ENCODE measurements around the gene SLC6A6. TPM values are rescaled to one million over a fixed set of nuclear protein-coding genes. Genes with fewer than 3 reads are reported as not detected.

Gene SLC6A6
- total RNA-seq, 1 donor from 2014 or later, result 3.8 TPM

DNA sequence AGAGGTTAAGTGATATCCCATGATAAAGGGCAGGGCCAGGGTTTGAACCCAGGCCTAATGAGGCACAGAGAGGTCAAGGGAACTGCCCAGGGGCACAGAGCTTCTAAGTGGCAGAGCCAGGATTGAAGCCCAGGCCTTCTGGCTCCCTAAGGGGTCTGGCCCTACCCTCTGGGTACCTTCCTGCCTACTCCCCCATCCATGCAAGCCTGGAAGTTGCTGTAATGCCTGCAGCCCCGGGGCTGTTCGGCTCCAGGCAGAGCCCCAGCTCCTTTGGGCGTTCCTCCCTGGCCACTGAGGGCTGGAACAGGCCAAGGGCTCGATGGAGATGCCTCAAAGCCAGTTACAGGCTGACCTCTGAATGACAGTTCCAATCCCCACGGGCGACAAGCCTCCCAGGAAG, 133.2 kb downstream of the SLC6A6 start:
- Histone ChIP-seq H3K4me3 (ENCODE audit: low read depth, low read length) (no peak overlapping the region), H3K27me3 (ENCODE audit: control insufficient read depth, insufficient read depth, low read length) (peaks cover 35% of the 10 kb centered on the region), H3K36me3 (ENCODE audit: control insufficient read depth, insufficient read depth, low read length) (no peaks in the 10 kb centered on the region)
- no peak for DNase-seq (ENCODE audit: low read depth)
- TF ChIP-seq, protein P1, sequence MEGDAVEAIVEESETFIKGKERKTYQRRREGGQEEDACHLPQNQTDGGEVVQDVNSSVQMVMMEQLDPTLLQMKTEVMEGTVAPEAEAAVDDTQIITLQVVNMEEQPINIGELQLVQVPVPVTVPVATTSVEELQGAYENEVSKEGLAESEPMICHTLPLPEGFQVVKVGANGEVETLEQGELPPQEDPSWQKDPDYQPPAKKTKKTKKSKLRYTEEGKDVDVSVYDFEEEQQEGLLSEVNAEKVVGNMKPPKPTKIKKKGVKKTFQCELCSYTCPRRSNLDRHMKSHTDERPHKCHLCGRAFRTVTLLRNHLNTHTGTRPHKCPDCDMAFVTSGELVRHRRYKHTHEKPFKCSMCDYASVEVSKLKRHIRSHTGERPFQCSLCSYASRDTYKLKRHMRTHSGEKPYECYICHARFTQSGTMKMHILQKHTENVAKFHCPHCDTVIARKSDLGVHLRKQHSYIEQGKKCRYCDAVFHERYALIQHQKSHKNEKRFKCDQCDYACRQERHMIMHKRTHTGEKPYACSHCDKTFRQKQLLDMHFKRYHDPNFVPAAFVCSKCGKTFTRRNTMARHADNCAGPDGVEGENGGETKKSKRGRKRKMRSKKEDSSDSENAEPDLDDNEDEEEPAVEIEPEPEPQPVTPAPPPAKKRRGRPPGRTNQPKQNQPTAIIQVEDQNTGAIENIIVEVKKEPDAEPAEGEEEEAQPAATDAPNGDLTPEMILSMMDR (IDR thresholded peaks at IDR 0.05; ENCODE audit: insufficient read depth, low read length, poor library complexity, severe bottlenecking), result no peak

DNA sequence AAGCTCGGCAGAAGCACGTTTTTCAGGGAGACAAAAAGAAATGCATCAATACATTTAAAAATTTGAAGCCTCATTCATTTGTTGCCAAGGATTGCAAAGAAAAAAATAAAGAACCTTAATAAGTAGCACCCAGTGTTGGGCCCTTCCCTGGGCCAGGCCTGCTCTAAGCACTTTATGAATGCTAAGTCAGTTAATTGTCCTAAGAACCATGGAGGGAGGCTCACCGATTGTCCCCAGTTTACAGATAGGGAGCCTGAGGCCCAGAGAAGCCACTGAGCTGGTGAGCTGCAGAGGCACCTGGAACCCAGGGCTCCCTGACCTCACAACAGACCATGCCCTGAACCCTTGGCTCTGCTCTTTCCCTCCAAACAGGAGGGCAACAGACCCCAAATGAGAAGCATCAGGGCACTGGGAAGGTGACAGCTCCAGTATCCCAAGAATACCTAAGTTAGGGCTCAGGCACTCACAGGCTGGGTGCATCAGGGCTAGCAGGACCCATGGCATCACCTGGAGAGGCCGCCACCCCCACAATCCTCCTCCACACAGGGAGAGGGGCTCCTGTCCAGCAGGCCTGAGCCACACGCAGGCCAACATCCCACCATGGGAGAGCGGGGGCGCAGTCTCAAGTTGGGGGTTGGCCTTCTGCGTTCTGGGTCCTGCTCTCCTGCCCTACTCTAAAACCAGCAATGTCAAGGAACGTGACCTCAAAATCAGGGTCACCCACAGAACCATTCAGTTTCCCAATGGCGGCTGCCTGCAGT, 133.8 kb downstream of the SLC6A6 start:
- peaks cover 41% of the 10 kb centered on the region for H3K27me3 ChIP-seq (ENCODE audit: control insufficient read depth, insufficient read depth, low read length)
- DNase-seq (ENCODE audit: low read depth), result no peak
- H3K4me3 ChIP-seq (ENCODE audit: low read depth, low read length), result no peak overlapping the region
- TF ChIP-seq, protein P1 (IDR thresholded peaks at IDR 0.05; ENCODE audit: insufficient read depth, low read length, poor library complexity, severe bottlenecking), result no peak
- H3K36me3 ChIP-seq (ENCODE audit: control insufficient read depth, insufficient read depth, low read length), result no peaks in the 10 kb centered on the region

DNA sequence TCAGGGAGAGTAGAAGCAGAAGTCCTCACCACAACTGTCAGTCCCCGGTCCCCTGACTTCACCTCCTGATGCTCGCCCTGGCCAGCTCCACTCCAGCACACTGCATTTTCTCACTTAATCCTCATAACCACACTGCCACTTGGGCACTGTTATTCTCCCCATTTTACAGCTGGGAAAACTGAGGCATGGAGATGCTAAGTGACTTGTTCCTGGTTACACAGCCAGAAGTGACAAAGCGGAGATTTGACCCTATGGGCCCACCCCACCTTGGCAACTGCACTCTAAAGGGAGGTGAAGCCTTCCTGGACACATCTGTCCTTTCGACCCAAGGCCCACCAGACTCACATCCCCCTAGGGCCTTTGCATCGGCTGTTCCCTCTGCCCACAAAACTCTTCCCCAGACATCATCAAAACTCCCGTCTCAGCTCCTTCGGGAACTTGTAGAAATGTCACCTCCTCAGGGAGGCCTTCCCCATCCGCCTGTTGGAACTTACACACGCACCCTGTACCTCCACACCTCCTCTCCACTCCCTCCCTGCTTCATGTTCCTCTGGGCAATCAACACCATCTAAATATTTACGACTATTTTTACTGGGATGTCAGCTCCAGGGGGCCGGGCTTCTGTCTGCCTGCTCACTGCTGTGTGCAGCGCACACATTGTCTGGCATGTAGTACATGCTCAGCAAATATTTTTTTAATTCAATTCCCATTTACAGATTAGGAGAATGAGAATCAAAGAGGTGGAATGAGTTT, 134.6 kb downstream of the SLC6A6 start:
- H3K4me3 ChIP-seq (ENCODE audit: low read depth, low read length), result no peak overlapping the region
- TF ChIP-seq, protein P1 (IDR thresholded peaks at IDR 0.05; ENCODE audit: insufficient read depth, low read length, poor library complexity, severe bottlenecking), result no peak
- H3K27me3 ChIP-seq (ENCODE audit: control insufficient read depth, insufficient read depth, low read length), result peaks cover 37% of the 10 kb centered on the region
- no peak for DNase-seq (ENCODE audit: low read depth)
- H3K36me3 ChIP-seq (ENCODE audit: control insufficient read depth, insufficient read depth, low read length), result no peaks in the 10 kb centered on the region

DNA sequence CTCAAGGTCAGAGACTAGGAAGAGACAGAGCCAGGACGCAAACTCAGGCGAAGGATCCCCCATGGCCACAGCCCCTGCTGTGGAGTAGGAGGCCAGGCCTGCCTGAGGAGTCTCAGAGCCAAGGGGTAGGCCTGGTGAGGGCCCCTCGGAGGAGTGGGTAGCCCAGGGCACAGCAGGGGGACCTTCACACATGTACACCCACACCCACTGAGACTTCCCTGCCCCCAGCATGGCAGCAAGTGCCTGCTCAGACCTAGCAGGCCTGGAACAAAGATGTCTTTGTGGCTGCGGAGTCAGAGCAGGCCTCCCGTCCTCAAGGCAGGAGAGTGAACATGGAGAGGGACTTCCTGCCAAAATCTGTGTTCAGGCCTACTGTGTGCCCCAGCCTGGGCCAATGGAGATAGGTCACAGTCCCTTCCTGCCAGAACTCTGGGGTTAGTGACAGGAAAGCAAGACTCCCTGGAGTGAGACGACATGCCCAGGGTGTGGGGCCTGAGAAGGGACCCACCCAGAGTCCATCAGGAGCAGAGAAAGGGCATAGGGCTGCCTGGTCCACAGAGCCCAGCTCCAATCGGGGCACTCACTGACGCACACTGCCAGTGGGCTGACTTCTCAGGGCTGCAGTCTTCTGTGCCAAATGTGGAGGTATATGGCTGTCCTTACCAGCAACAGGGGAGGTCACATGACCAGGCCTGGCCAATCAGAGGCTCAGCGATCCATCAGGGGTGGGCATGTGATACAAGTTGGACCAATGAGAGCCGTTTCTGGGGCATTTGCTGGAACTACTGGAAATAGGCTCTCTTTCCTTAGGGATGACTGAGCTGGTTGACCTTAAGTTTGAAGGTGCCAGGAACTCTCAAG, 135.4 kb downstream of the SLC6A6 start:
- TF ChIP-seq, protein P1 (IDR thresholded peaks at IDR 0.05; ENCODE audit: insufficient read depth, low read length, poor library complexity, severe bottlenecking), result no peak
- DNase-seq (ENCODE audit: low read depth), result no peak
- Histone ChIP-seq H3K36me3 (ENCODE audit: control insufficient read depth, insufficient read depth, low read length) (no peaks in the 10 kb centered on the region), H3K27me3 (ENCODE audit: control insufficient read depth, insufficient read depth, low read length) (peaks cover 37% of the 10 kb centered on the region), H3K4me3 (ENCODE audit: low read depth, low read length) (no peak overlapping the region)

DNA sequence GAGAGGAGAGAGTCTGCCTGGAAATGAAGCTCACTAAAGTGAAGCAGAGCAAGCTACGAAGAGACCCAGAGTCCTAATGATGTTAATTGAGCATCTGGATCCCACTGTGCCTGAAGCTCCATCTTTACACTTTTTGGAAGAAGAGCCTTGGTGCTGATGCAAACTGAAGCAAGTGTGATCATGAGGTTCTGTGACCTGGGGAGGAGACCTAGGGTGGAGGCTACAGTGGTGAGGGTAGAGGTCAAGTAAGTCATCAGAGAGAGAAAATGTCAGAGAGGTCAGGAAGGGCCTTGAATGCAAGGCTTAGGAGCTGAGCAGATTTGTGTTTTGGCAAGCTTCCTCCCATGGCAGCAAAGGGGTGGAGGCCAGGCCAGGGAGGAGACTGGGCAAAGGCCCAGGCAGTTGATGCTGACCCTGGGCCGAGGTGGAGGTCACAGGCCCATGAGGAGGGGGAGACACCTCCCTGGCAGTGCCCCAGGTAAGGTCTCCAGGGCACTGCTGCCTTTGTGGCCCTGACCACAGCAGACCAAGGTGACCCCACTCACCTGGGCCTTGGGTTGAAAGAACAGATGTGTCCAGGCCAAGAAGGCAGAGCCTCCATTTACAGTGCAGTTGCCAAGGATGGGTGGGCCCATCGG, 136.2 kb downstream of the SLC6A6 start:
- Histone ChIP-seq H3K36me3 (ENCODE audit: control insufficient read depth, insufficient read depth, low read length) (no peaks in the 10 kb centered on the region), H3K4me3 (ENCODE audit: low read depth, low read length) (no peak overlapping the region), H3K27me3 (ENCODE audit: control insufficient read depth, insufficient read depth, low read length) (peaks cover 40% of the 10 kb centered on the region)
- no peak for DNase-seq (ENCODE audit: low read depth)
- TF ChIP-seq, protein P1 (IDR thresholded peaks at IDR 0.05; ENCODE audit: insufficient read depth, low read length, poor library complexity, severe bottlenecking), result no peak
